HuH-7 (cell line): ENCODE data around the gene ABI3.

Experiments used
- DNase-seq: peaks from one replicate; pipeline ENCODE4 v3.0.0; 2011; ENCODE audit warnings: low spot score

The ABI3 gene

GRCh38 chr17:49197346-49197998 lies 13.0 kb upstream of the ABI3 start:
- DNase-seq = no peak

DNA sequence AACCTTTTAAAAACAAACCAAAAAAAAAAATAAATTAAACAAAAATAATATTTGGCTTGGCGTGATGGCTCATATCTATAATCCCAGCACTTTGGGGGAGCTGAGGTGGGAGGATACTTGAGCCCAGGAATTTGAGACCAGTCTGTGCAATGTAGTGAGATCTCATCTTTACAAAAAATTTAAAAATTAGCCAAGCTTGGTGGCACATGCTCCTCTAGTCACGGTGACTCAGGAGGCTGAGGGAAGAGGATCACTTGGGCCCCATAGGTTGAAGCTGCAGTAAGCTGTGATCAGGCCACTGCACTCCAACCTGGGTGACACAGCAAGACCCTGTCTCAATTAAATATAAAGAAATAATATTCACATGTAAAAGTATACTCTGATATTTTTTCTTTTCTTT lies 12.3 kb upstream of the ABI3 start:
- DNase-seq = no peak

DNA sequence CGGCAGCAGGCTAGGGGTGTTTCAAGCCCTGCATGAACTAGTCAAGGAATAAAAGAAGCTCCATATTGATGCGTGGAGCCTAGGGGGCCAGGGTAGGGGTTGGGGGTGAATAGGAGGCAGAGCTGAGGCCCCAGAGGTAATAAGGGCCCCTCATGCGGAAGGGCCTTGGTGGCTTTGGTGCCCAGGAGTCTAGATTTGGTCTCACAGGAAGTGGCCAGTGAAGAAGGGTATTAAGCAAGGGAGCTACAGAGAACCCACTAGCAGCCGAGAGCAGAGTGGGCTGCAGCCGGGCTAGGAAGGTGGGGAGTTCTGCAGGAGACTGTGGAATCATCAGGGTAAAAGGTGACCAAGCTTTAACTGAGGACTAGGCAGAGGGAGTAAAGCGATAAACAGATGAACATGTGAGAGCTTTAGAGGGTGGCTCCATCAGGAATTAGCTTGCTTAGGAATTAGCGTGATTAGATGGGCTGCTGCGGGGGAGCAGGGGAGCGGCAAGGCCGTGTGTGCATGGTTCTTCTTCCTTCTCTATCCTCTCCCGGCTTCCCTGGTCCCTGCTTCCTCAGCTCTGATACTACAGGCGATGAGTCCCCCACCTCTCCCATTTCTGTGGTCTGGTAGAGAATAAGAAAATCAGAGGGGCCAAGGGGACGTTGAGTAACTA lies 10.0 kb upstream of the ABI3 start:
- no peak for DNase-seq

GRCh38 chr17:49201481-49201927 lies 9.0 kb upstream of the ABI3 start:
- DNase-seq = no peak

- DNase-seq = no peak
Measured at GRCh38 chr17:49203796-49204195, 6.7 kb upstream of the ABI3 start.

GRCh38 chr17:49204516-49204915 lies 6.0 kb upstream of the ABI3 start:
- no peak for DNase-seq

DNA sequence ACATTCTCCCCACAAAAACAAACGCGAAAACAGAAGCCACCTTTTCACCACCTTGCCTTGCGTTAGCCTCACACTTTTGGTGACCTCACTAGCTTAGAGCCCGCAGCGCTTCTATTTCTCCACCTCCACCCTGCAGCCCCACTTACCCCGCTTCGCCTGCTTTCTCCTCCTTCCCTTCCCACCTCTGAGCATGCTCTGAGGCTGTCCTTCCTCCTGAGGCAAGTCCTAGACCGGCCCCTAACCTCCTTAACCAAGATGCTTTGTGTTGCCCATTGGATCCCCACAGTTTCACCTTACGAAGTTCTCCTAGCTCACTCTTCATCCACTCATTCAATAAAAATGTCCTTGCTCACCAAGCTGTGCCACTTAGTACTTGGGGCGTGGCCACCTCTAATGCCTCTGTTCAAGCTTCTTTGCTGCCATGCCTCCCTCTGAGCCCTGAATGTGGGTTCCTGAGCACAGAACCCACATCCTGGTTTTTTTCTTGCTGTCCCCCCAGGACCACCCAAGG lies 1.4 kb upstream of the ABI3 start:
- no peak for DNase-seq

GRCh38 chr17:49213399-49213798 lies 2.9 kb downstream of the ABI3 start:
- no peak for DNase-seq

GRCh38 chr17:49213847-49214246 lies 3.3 kb downstream of the ABI3 start:
- no peak for DNase-seq

- no peak for DNase-seq
Measured at GRCh38 chr17:49214676-49215360, 4.3 kb downstream of the ABI3 start.

GRCh38 chr17:49216482-49216881 lies 6.0 kb downstream of the ABI3 start:
- no peak for DNase-seq

DNA sequence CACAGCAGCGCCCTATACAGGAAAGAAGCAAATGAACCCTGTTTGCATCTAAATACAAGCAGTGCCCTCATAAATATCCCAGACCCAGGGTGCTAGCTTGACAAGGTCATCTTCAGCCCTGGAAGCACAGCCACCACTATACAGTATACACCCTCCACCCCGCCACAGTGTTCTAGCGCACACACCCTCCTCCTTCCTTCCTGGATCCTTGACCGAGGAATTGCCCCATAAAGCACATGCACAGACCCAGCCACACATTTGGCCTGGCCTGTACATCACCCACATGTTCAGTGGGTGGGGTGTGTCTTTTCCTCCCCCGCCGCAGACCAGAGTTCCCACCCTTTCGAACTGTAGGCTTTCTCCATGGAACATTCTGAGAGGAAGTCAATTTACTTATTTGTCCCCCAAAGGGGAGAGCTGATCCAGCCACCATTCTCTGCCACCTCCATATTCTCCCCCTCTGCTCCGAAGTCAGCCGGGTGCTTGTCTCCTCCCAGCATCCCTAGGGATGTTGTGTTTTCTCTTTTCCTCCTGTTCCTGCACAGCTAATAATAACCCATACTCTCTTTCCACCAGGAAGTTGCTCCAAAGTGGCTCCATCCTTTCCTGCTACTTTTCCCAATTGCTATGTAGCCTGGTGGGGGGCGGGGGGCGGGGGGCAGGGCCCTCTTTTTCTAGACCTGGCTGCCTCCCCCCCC lies 6.6 kb downstream of the ABI3 start:
- DNase-seq = no peak

DNA sequence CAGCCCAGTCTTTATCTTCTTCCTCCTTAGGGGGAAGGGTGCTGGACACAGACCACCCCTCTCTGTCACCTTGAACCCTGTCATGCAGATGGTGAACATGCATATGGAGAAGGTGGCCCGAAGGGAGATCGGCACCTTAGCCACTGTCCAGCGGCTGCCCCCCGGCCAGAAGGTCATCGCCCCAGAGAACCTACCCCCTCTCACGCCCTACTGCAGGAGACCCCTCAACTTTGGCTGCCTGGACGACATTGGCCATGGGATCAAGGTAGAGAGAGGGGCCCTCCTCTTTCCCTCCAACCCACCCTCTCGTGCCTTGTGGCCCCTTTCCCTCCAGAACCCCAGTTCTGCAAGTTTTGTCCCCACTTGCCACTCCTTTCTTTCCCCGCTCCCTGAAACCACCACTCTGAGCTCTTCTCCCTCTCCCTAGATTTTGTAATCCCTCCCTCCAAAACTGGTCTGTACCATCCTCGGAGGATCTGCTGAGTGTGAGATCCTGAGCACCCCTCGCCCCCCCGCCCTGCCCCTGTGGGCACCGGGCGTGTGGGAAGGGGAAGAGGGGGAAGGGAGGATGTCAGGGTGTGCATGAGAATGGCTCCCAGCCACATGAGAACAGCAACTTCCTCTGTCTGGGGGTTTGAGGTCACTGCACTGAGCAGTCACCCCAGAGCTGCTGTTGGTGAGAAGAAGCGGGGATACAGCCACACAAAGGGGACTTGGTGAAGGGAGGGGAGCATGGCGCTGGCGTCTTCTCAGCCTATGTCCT lies 7.3 kb downstream of the ABI3 start:
- DNase-seq = no peak

DNA sequence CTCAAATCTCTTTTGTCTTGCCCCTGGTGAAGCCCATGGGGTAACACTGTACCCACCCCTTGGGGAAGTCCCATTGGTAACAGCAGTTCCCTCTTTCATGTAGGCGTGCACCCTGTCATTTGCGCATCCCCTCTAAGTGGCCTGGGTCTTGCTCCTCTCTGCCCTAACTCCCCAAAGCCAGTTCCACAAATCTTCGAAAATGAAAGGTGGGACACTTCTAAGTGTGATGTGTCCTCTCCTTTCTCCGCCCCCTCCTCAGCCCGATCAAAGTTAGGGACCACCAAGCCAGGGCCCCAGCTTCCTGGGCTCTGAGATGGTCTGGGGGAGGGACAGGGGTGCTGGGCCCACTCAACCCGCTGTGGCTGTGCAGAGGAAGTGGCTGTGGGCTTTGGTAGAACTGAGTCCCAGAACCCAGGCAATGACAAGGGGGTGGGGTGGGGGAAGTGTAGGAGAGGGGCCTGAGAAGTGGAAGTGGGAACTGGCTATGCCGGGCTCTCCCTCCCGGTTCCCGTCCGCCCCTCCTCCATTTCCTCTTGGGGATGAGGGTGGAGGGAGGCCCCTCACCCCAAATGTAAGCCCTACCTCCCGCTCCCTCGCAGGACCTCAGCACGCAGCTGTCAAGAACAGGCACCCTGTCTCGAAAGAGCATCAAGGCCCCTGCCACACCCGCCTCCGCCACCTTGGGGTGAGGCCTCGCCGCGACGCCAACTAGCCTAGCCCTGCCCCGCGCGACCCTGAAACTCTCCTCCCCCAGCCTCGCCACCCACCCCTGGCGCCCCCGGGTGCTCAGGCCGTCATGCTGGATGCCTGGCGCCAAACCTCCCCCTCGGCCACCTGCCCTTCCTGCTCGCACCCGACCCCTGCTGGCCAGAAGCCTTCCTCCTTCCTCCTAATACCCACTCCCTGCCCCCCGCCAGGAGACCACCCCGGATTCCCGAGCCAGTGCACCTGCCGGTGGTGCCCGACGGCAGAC lies 8.7 kb downstream of the ABI3 start:
- DNase-seq = no peak

DNA sequence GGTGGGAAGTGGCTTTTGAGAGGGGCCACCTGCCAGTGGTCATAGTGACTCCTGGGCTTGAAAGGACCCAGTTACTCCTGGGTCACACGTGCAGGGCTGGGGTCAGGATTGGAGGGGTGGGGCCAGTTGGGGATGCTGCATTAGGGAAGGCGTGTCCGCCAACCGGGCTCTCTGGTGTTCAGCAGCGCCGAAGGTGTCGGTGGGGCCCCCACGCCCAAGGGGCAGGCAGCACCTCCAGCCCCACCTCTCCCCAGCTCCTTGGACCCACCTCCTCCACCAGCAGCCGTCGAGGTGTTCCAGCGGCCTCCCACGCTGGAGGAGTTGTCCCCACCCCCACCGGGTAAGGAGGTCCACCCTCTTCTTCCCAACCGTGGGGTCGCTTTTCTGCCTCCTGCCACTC lies 9.5 kb downstream of the ABI3 start:
- DNase-seq = no peak

GRCh38 chr17:49223168-49223516 lies 12.6 kb downstream of the ABI3 start:
- no peak for DNase-seq

DNA sequence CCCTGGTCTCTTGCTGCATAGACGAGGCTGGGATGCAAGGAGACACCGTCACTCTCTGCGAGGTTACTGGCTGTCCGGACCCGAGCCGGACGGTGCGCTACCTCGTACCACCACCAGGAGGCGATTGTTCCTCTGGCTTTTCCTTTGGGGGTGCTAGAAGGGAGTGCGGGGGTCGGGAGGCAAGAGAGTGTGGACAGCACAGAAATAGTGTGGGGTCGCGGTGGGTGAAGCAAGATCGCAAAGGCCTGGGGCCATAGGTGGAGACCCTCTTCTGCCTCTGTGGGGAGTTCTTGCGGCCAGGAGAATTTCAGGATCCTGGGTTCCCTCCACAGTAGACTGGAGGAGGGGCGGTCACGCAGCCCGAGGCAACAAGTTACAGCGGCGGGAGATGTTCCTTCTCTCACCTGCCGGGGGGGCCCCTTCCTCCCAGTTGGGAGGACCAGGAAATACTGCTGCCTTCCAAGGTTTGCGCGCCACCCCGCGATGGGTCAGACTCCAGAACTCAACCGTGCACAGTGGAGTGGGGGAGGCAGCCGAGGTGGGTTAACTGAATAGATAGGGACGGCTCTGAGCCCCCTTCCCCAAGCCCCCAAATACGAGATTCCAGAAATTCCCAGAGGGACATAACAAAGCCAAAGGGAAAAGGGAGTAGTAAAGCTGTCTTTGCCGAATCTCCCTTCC lies 13.2 kb downstream of the ABI3 start:
- peak; percentile 95 for DNase-seq

- DNase-seq = no peak
Measured at GRCh38 chr17:49224198-49224996, 13.9 kb downstream of the ABI3 start.

- no peak for DNase-seq
Measured at GRCh38 chr17:49224997-49225337, 14.5 kb downstream of the ABI3 start.
